GM21367 (cell line): ENCODE results near the gene ETV4.

Source experiments
- ATAC-seq: cut with Tn5 transposase; IDR thresholded peaks from one replicate; pipeline ENCODE4 v1.9.1; 2021; ENCODE audit not compliant: unreplicated experiment

Gene ETV4

DNA sequence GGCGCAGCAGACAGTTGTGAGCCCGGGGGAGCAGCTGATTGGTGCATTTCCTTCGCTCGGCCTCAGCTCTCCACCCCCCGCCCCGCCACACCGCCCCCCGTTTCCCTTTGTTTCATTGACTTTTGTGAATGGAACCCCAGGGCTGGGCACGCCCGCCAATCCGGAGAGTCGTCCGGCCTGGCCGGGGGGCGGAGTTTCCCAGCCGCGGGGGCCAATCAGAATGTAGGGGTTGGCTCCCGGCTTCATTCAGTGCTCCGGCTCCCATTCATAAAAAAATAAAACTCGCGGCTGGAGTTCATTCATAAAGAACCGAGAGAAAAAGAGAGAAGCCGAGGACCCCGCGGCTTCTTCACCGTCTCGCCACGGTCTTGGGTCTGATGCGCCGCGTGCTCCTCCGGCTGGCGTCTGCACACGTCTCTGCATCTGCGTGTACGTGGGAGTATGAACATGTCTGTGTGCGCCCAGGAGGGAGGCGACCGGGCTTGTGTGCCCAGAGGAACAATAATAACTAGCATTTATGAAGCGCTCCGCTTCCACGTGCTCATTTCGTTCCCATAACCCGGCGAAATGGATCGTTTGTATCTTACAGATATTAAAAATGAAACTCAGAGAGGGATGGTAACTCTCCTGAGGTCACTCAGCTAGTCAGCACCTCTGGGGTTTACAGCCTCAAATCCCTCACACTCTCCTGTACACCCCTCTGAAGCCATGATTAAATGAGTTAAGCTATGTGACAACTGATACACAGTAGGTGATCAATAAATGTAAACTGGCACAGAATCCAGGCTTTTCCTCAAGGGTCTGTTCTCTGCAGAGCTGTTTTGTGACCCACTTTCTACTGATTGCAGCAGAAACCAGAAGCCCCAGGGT is at the start of gene ETV4:
Gene ETV4 (minus strand): TSS at position 22 of the 870 bp plus-strand sequence. CDS start 723 bp downstream, outside the sequence.
- peak; percentile 40 for ATAC-seq

DNA sequence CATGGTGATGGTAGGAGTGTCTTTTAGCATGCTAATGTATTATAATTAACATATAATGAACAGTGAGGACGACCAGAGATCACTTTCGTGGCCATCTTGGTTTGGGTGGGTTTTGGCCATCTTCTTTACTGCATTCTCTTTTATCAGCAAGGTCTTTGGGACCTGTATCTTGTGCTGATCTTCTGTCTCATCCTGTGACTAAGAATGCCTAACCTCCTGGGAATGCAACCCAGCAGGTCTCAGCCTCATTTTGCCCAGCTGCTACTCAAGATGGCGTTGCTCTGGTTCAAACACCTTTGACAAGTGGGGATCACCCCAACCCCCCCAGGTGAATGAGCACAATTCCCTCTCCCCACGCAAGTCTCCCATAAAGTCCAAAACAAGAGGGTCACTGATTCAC is 49.3 kb upstream of the ETV4 start:
- no peak for ATAC-seq

DNA sequence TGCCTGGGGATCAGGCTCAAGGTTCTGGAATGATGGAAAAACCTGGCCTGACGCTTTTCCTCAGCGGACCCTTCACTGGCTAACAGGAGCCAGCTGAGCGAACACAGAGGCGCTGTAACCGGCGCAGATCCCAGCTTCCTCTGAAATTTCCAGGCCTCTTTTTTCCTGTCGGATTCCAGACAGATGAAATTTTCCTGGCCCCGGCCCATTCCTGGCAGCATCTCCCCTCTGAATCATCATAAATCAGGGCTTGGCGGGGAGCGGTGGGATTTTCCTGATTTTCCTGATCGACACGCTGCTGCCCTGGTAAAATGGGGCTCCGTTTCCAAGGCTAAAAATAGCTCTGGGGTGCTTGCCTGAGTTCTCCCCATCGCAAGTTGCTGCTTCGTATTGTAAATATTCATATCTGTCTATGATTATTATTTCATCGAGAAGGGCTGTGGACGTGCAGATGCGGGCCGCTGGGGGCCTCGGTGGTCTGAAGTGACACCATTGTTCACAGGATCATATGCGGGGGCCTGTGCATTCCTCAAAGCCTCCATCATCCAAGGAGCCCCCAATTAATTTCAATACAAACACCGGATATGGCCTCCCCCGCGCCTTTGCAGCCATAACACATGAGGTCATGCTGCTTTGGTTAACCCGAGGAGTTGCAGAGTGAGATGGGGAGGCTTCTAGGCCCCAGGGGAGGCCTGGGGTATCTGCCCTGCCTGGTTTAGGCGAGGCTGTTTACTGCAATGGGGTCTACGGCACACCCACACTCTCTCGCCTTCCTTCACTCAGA is 45.8 kb upstream of the ETV4 start:
- ATAC-seq: no peak

DNA sequence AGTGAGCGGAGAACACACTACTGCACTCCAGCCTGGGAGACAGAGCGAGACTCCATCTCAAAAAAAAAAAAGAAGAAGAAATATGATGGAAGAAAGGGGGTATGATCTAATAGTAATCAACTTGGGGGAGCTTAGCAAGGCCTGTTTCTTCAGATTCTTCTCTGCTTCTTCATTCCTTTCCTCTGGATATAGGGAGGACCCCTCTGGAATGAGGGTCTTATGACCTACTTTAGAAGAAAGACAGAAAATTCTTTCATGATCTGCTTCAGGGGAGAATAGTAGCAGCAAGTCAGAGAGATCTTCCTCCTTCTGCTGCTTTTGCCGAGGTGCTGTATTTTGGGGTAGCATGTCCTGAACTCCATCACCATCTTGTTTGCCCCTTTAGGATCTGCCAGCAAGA is 44.9 kb upstream of the ETV4 start:
- no peak for ATAC-seq

DNA sequence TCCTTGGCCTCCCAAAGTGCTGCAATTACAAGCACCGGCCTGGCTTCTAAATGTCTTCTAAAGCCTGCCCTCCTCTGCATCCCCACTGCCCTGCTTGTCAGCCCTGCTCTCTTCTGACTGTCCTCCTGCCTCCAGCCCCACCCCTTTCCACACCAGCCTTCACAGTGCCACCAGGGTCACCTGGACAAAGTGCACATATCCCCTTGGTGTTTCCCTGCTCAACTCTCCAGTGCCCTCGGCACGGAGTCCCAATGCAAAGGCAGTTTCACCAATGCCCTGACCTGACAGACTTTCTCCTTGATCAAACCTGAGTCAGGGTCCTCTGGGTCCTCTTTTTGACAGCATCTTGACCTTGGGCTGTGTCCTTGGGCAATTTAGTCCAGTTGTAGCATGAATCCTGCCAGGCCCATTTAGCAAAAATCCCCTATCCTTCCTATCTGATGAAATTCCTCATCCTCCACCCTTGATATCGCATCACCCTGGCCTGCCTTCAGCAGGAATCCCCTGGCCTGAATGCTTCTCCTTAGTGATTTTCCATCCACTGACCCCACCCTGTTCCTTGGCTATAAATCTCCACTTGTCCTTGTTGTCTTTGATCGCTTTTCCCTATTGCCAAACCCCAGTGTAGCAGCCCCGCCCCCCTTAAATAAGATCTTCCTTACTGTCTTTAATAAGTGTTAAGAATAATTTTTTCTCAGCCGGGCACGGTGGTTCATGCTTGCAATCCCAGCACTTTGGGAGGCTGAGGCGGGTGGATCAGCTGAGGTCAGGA is 42.7 kb upstream of the ETV4 start:
- no peak for ATAC-seq

DNA sequence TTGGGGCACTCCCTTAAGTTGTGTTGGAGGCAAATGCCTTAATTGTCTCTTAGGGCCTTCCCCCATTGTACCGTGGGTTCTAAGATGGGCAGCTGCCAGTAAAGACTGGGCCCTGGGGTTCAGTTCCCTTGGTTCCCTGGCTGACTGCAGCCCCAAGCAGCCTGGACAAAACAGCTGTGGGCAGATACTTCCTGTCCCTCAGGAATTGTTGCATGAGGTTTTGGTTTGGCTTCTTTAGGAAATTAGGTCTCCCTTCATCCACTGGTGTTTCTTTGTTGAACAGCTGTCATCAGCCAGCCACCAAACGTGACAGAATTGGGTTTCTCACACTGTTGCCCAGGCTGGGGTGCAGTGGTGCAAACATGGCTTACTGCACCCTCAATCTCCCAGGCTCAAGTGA is 42.0 kb upstream of the ETV4 start:
- no peak for ATAC-seq

DNA sequence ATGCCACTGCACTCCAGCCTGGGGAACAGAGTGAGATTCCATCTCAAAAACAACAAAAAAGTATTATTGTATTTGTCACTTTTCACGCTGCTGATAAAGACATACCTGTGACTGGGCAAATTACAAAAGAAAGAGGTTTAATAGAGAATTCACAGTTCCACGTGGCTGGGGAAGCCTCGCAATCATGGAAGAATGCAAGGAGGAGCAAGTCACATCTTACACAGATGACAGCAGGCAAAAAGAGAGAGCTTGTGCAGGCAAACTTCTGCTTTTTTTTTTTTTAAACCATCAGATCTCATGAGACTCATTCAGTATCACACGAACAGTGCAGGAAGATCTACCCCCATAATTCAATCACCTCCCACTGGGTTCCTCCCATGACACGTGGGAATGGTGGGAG is 41.5 kb upstream of the ETV4 start:
- ATAC-seq: no peak

DNA sequence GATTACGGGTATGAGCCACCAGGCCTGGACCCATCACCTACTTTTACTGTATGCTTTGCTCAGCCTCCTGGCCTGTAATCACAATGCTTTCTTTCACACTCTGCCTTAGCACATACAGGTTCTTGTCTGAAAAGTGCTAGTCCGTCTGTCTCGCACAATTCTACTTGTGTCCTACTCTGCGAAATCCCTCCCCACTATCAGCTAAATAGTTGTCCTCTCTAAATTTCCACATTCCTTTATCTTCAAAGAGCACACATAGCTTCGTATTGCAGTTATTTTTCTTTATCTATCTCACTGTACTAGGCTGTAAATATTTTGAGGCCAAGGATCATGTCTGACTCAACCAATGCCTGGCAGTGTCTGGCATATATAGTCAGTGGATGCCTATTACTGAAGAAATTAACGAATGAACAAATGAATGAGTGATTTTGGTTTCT is 38.5 kb upstream of the ETV4 start:
- ATAC-seq: no peak

DNA sequence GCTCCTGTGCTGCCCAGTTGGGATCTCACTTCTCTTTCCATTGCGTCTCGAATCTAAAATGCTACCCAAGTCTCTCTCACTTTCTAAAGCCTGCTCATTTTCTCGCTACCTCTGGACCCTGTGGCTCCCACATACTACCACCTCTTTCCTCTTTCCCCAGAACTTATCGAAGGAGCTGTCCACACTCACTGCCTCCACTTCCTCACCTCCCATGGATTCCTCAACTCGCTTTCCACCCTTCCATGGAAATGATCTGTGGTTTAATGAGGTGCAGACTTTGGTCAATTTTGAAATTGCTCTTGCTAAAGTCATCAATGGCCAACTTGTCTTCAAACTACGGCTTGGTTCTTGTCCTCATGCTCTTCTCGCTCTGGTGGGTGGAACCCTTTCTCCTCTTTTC is 37.2 kb upstream of the ETV4 start:
- ATAC-seq: no peak

DNA sequence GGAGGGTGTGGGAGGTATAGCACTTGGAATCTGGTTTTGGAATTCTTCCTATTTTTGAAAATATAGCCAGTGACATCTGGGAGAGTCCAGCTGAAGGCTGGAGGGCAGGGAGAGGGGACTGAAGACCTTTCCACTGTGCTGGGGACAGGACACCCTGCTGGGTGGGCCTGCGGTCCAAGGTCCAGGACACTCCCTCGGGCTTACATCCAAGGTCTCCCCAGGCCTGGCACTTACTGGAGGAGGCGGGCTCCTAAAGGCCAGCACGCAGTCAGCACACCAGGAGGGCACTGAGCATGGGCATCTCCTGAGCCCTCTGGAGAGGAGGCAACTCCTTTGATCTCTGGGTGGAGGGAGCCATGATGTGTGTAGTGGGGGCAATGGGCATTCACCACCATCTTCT is 35.5 kb upstream of the ETV4 start:
- no peak for ATAC-seq

DNA sequence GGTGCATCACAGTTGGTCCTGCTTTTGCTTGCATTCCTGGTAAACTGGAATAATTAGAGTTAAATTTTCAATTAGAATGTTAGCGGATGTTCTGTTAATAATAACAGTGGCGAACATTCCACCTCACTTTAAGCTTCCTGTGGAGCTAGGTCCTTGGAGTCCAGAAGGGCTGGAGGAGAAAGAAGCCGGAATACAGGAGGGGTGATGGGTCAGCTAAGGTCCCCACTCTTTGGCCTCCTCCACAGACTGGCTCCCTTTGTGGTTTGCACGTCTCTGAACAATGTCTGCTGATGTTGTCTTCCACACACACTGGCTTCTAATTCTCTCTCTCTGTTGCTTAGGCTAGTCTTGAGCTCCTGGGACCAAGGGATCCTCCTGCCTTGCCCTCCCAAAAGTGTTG is 35.0 kb upstream of the ETV4 start:
- ATAC-seq: no peak

DNA sequence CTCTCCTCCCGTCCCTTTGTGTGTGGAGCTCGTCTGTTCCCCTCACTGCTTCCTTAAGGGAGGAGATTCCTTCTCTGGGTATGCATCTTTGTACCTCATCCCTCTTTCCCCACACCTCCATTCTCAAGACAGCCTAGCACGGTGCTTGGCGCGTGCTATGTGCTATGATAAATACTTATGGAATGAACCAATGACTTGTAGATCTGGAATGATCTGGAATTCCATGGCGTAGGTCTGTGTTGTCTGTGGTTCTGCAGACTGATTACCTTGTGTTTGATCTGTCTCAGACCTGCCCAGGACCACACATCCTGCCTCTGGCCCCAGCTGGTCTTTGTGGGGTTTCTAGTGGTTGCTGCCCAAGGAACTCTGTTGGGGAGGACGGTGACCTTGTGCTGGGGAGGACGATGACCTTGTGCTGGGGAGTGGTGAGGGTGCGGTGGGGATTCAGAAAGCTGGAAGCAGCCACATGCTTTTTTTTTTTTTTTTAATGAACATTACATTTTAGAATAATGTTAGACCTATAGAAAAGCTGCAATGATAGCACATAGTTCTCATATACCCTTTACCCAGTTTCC is 33.5 kb upstream of the ETV4 start:
- no peak for ATAC-seq

DNA sequence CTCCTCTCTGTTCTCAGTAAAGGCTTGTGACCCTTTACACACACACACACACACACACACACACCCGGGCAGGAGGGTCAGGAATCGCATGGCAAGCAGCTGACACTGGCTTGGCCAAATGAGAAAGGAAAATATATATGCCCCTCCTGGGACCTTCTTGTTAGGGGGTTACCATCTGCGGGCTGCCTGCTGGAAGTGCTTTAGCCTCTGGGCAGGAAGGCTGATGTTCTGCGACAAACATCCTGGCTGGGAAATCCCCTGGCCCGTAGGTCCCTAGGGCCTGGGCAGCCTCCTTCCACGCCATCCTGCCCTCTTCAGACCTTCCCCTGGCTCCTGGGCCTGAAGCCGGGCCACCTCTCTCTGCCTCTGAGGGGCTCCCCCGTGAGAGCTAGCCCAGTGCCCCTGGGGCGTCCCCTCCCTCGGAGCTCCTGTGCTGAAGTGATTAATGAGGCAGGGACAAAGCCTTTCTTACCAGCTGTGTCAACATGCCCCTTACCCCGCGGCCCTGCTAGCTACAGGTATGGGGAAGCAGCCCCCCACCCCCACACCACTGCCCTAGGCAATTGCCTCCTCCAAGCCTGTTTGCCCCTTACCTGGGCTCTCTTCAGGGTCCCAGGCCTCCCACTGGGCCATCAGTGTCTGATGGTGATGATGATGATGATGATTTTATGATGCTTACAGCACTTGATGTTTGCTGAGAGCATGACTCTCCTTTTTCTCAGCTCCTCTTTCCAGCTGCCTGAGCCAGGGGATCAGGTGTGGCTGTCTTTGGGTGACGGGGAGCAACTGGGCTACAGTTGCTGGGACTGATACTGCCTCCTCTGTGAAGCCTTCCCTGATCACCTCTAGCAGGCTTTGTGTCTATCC is 32.8 kb upstream of the ETV4 start:
- ATAC-seq: peak; percentile 47

DNA sequence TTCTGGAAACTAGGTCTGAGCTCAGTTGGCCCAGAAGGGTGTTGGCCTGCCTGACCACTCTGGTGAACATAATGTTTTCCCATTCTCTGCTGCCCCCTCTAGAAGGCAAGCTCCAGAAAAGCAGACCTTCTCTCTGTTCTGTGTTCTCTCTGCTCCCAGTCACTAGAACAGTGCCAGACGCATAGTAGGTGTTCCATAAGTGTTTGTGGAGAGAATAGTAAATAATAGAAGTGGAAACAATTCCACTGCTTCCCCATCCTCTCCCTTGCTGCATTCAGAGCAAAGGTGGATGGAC is 32.2 kb upstream of the ETV4 start:
- ATAC-seq: no peak

DNA sequence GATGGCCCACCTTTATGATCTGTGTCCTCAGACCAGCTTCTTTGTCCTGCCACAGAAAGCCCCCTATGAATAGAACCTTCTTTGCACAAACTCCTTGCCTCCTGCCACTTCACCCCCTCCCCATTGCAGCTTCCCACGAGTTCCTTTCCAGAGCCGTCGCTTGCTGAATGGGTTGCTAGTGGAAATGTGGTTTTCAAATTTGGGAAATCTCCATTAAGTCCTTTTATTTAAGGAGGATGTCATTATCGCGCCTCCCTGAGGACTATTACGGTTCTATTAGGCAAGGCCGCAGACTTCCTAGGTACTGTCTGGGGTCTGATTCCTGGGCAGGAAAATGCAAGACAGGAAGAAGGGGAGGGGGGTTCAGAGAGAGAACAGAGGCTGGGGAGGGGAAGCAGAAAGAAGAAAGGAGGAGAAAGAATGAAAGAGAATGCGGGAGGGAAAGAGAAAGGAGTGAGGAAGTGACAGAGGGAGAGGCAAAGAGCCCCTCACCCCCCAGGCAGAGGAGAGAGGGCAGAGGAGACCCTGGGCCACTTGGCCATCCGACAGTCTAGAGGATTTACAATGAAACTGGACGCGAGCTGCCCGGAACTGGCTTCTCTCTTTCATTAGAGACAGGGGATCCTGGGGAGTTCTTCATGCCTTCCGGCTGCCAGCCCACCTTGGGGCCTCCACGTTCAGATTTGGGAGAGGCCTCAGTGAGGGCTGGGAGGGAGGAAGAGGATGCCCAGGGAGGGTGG is 31.7 kb upstream of the ETV4 start:
- ATAC-seq: no peak

DNA sequence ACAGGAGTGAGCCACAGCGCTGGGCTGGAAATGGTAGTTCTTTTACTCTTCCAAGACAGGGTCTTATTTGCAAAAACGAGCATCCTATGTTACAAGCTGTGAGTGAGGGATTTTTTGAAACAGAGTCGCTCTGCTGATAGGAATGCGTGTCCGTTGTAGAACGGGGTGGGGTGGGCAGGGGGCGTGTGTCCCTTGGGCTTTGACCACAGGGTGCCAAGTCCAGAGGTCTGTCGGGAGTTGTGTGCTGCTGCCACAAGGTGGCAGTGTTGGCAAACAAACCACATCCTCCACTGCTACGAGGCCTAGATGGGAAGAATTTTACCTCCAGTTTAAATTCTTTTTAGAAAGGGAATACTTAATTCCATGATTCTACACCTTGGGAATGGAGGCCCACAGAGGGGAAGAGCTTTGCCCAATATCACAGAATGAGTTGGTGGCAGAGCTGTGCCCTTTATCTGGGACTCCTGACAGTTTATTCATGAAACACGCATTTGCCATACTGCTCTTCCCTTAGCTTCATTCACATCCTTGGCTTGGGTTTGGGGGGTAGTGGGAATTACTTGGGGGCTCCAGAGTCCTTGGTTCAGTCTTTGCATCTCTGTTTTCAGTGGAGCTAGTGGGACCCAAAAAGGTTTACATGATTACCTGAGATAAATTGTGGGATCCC is 30.6 kb upstream of the ETV4 start:
- no peak for ATAC-seq

DNA sequence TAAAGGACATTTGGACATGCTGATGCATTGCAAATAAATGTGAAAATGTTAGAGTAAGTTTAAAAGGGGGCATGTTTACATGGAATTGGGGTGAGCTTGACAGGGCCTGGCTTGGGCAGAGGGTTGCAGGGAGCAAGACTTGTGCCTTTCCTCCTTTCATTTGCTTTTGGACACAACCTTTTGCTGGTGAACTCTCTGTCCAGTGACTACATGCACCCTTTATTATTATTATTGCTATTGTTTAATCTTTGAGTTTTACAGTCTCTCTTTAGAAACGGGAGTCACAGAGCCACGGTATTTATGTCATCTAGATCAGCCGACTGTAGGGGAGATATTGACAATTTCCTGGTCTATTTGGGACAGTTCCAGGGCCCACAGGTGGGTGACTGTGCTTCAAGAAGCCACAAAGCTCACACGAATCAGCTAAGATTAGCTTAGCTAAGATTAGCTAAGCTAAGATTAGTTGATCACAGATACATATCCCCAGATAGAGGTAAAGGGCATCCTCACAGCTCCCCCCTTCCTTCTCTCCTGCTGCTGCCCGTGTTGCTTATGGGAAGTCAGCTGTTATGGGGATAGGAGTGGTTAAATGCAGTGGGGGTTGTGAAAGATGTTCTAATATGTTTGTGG is 28.9 kb upstream of the ETV4 start:
- ATAC-seq: no peak

DNA sequence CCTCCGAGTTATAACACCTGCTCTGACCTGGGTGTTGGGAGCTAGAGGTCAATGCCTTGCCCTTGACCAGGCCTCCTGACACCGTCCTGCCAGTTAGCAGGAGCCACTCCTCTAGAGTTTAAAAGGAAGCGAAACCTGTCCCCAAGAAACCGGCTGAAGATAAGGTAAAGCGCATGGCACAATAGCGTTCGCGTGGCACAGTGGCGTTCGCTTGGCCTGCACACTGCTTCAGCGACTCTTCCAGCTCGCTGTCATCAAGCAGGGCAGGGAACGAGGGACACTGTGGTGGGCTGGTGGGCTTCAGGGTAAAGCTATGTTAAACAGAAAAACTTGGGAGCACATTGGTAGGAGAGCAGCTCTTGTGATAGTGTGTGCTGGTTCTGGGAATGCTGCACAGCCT is 28.2 kb upstream of the ETV4 start:
- ATAC-seq: no peak
